K562 (cell line): ENCODE measurements around the gene SAMD14. TPM values are rescaled to one million over a fixed set of nuclear protein-coding genes. Genes with fewer than 3 reads are reported as not detected.

ENCODE experiments used
- ATAC-seq: fragments of 200-7000 bp; cut with Tn5 transposase; 3 replicates; pipeline ENCODE4 v1.9.1; 2020; ENCODE audit warnings: moderate library complexity
- BruUV-seq: library from RNA; stranded (reverse); fragments of 400-500 nt; replicated peaks from 2 replicates; lab custom pipeline; 2021; lab: Mats Ljungman, UMichigan
- CTCF ChIA-PET: fragments of 300-600 bp; formaldehyde crosslinking; extraction: SDS; loops from one replicate; lab custom pipeline; 2021; ENCODE audit warnings: low intra/inter-chr PET ratio; lab: Yijun Ruan, JAX
- POLR2A ChIA-PET: fragments of 300-600, 350-650 bp; sonication (Branson Sonifier 250); formaldehyde crosslinking; extraction: SDS; loops from one replicate; lab custom pipeline; 2021; ENCODE audit warnings: antibody characterized with exemption, inconsistent platforms; lab: Yijun Ruan, JAX
- DNase-seq, 4 experiments: peaks; one replicate each; pipeline versions ENCODE4 v3.0.0 to v3.0.0-alpha.2; 2011 to 2018; ENCODE audit warnings: low spot score in 3 of 4, mixed read lengths in 3 of 4; ENCODE audit errors: extremely low read depth in 1 of 4
- FAIRE-seq: peaks from 2 replicates; lab custom pipeline; 2011; peaks lifted over from hg19 to GRCh38; lab: Jason Lieb, UNC
- H2AFZ ChIP-seq: 2 replicates; pipeline ENCODE4 v1.6.0; 2011; ENCODE audit warnings: low read depth, low read length, control low read depth, inconsistent platforms
- H3K27ac ChIP-seq: fragments of 200-600 bp; 3 replicates; pipeline ENCODE4 v1.8.0; 2011; ENCODE audit warnings: low read depth, mild to moderate bottlenecking, control low read depth, inconsistent platforms, low read length, moderate library complexity, mixed read lengths; ENCODE audit errors: extremely low read depth
- H3K27me3 ChIP-seq, 2 experiments: fragments of 300-600 bp in 1 of 2; 2 replicates in 1 of 2; 3 replicates in 1 of 2; pipeline versions ENCODE4 v1.6.0 to v1.8.0; 2011; ENCODE audit warnings: inconsistent platforms in 2 of 2, low read length in 2 of 2, mild to moderate bottlenecking in 1 of 2, mixed read lengths in 1 of 2, moderate library complexity in 1 of 2; ENCODE audit not compliant: control insufficient read depth in 2 of 2, insufficient read depth in 2 of 2
- H3K36me3 ChIP-seq: fragments of 300-600 bp; 3 replicates; pipeline ENCODE4 v1.8.0; 2011; ENCODE audit warnings: mild to moderate bottlenecking, low read length, inconsistent platforms; ENCODE audit not compliant: control insufficient read depth, insufficient read depth
- H3K4me1 ChIP-seq, 2 experiments: fragments of 200-600 bp in 1 of 2; replicated peaks in 1 of 2; 2 replicates in 1 of 2; 3 replicates in 1 of 2; pipeline versions ENCODE4 v1.5.1 to v1.8.0; 2011; ENCODE audit warnings: inconsistent platforms in 2 of 2, low read length in 2 of 2, mild to moderate bottlenecking in 1 of 2, mixed read lengths in 1 of 2, moderate library complexity in 1 of 2; ENCODE audit not compliant: control insufficient read depth in 2 of 2, insufficient read depth in 2 of 2
- H3K4me2 ChIP-seq: 2 replicates; pipeline ENCODE4 v1.6.1; 2011; ENCODE audit warnings: low read length, control low read depth, inconsistent platforms, mixed read lengths; ENCODE audit not compliant: insufficient read depth
- H3K4me3 ChIP-seq: fragments of 200-600 bp; sonication (generic), shearing (Covaris generic); 2 replicates; pipeline ENCODE4 v1.5.1; 2016; ENCODE audit warnings: control low read depth, inconsistent platforms
- H3K79me2 ChIP-seq: fragments of 200-600 bp; 3 replicates; pipeline ENCODE4 v1.8.0; 2011; ENCODE audit warnings: low read length, inconsistent platforms; ENCODE audit not compliant: control insufficient read depth, insufficient read depth
- H3K9ac ChIP-seq, 2 experiments: 2 replicates each; pipeline versions ENCODE4 v1.6.0 to v1.6.1; 2011; ENCODE audit warnings: low read depth in 2 of 2, low read length in 2 of 2, control low read depth in 1 of 2, inconsistent platforms in 1 of 2, mild to moderate bottlenecking in 1 of 2, mixed read lengths in 1 of 2; ENCODE audit not compliant: insufficient read depth in 1 of 2
- H3K9me1 ChIP-seq: one replicate; pipeline ENCODE4 v1.6.0; 2011; ENCODE audit warnings: inconsistent platforms, mild to moderate bottlenecking, low read length, moderate library complexity; ENCODE audit not compliant: control insufficient read depth, insufficient read depth
- H3K9me3 ChIP-seq: replicated peaks from 2 replicates; pipeline ENCODE4 v1.5.1; 2011; ENCODE audit warnings: low read depth, low read length, inconsistent platforms; ENCODE audit not compliant: control insufficient read depth, insufficient read depth
- H4K20me1 ChIP-seq: replicated peaks from 2 replicates; pipeline ENCODE4 v1.6.1; 2011; ENCODE audit warnings: low read length, inconsistent platforms, mixed read lengths; ENCODE audit not compliant: control insufficient read depth, insufficient read depth
- ATF7 ChIP-seq: fragments of 450-650 bp; IDR thresholded peaks from 2 replicates; pipeline ENCODE4 v1.7.1; 2014; ENCODE audit warnings: mild to moderate bottlenecking, moderate library complexity
- CTCF ChIP-seq, 3 experiments: IDR thresholded peaks in 2 of 3; conservative IDR thresholded peaks in 1 of 3; 2 replicates each; pipeline ENCODE4 v1.5.1; 2011 to 2012; ENCODE audit warnings: low read length in 3 of 3, mild to moderate bottlenecking in 3 of 3, control low read depth in 2 of 3, improper control_type of control experiment in 1 of 3, inconsistent platforms in 1 of 3, low read depth in 1 of 3, mixed read lengths in 1 of 3, moderate library complexity in 1 of 3; ENCODE audit not compliant: insufficient read depth in 2 of 3
- DACH1 ChIP-seq: fragments of 450-650 bp; IDR thresholded peaks from 2 replicates; pipeline ENCODE4 v1.6.1; 2018; ENCODE audit not compliant: partially characterized antibody
- FOXP1 ChIP-seq: sonication (generic); formaldehyde crosslinking; IDR thresholded peaks from 2 replicates; pipeline ENCODE4 v1.8.0; 2022; ENCODE audit warnings: mild to moderate bottlenecking, missing genetic modification reagents
- GABPA ChIP-seq: fragments of 200-800 bp; sonication (Bioruptor generic); conservative IDR thresholded peaks from 2 replicates; pipeline ENCODE4 v1.6.1; 2016; ENCODE audit warnings: low read depth, missing genetic modification characterization, missing compliant biosample characterization
- HMGXB4 ChIP-seq: sonication (generic); formaldehyde crosslinking; IDR thresholded peaks from 2 replicates; pipeline ENCODE4 v1.8.1; 2023; ENCODE audit warnings: mild to moderate bottlenecking, missing genetic modification reagents
- IRF2 ChIP-seq: sonication (generic); formaldehyde crosslinking; IDR thresholded peaks from 2 replicates; pipeline ENCODE4 v1.8.1; 2022; ENCODE audit warnings: mild to moderate bottlenecking, missing genetic modification reagents
- LEF1 ChIP-seq: fragments of 450-650 bp; IDR thresholded peaks from 2 replicates; pipeline ENCODE4 v1.6.1; 2016; ENCODE audit warnings: mild to moderate bottlenecking
- MEF2D ChIP-seq: conservative IDR thresholded peaks from 2 replicates; pipeline ENCODE4 v1.6.1; 2016; ENCODE audit warnings: low read depth, missing genetic modification characterization, missing compliant biosample characterization
- SREBF1 ChIP-seq: fragments of 150-350 bp; IDR thresholded peaks from 2 replicates; pipeline ENCODE4 v1.6.1; 2014; ENCODE audit warnings: antibody characterized with exemption, low read depth, low read length, borderline replicate concordance
- STAG1 ChIP-seq: sonication (generic); formaldehyde crosslinking; IDR thresholded peaks from 2 replicates; pipeline ENCODE4 v1.5.0; 2020; ENCODE audit warnings: missing genetic modification reagents, borderline replicate concordance
- TCF3 ChIP-seq: sonication (generic); formaldehyde crosslinking; IDR thresholded peaks from 2 replicates; pipeline ENCODE4 v1.4.0; 2020; ENCODE audit warnings: mild to moderate bottlenecking, missing genetic modification reagents
- ZNF316 ChIP-seq: fragments of 450-650 bp; IDR thresholded peaks from 2 replicates; pipeline ENCODE4 v1.6.1; 2016
- ZNF431 ChIP-seq: sonication (generic); formaldehyde crosslinking; IDR thresholded peaks from 2 replicates; pipeline ENCODE4 v1.8.0; 2022; ENCODE audit warnings: mild to moderate bottlenecking, missing genetic modification reagents
- ZNF436 ChIP-seq: fragments of 250-450, 450-650 bp; sonication (Bioruptor Pico); formaldehyde crosslinking; IDR thresholded peaks from 2 replicates; pipeline ENCODE4 v1.7.0; 2020; ENCODE audit warnings: mild to moderate bottlenecking
- ZNF561 ChIP-seq: fragments of 450-650 bp; formaldehyde crosslinking; conservative IDR thresholded peaks from 2 replicates; pipeline ENCODE4 v1.4.0; 2020; ENCODE audit warnings: mild to moderate bottlenecking, moderate library complexity
- ZNF707 ChIP-seq: fragments of 250-450 bp; sonication (Bioruptor Pico); conservative IDR thresholded peaks from 2 replicates; pipeline ENCODE4 v1.8.0; 2022; ENCODE audit warnings: inconsistent platforms, mild to moderate bottlenecking, moderate library complexity
- WGBS: fragments of 100-300 bp; shearing (Covaris generic); methylation state at CpG from one replicate; pipeline ENCODE4 v1.1.6; 2016; ENCODE audit warnings: low coverage, mixed read lengths; ENCODE audit not compliant: insufficient coverage; ENCODE audit errors: missing lambda C conversion rate; 5-methylcytosine and 5-hydroxymethylcytosine counted together
- in situ Hi-C: fragments of 300-500 bp; cut with MboI; formaldehyde crosslinking; loops from 4 replicates; pipeline ENCODE4 v1.15.0; 2018; ENCODE audit warnings: inconsistent platforms, mixed read lengths
- intact Hi-C: fragments of 100-400 bp; cut with micrococcal nuclease; formaldehyde crosslinking; loops from 2 replicates; pipeline ENCODE4 v1.14.2; 2022
- polyA plus RNA-seq, 8 experiments: library from polyadenylated mRNA; depleted of rRNA in 4 of 8; stranded (reverse) in 5 of 8; unstranded in 3 of 8; fragments of >200 nt; fragmentation: Nextera tagmentation in 2 of 8; fragmentation: Illumina TruSeq in 1 of 8; extraction: Ambion mirVana in 2 of 8; extraction: Trizol in 1 of 8; gene quantifications; 2 replicates each; pipeline versions ENCODE4 v1.2.1 to v1.2.3, GENCODE V29; 2011 to 2014; ENCODE audit warnings: inconsistent platforms in 1 of 8, missing spikeins in 1 of 8
- total RNA-seq, 7 experiments: library from RNA; depleted of rRNA in 6 of 7; stranded (reverse); fragments of >200 nt in 6 of 7; fragmentation: Illumina TruSeq in 2 of 7; extraction: Trizol in 2 of 7; gene quantifications; 2 replicates each; pipeline versions ENCODE4 v1.2.1 to v1.2.3, GENCODE V29; 2011 to 2021; ENCODE audit warnings: low replicate concordance in 1 of 7
- TF ChIP-seq, protein P1 (sequence below): fragments of 250-450 bp; sonication (Bioruptor Pico); IDR thresholded peaks from 2 replicates; pipeline ENCODE4 v1.8.0; 2021; ENCODE audit warnings: borderline replicate concordance, mild to moderate bottlenecking, moderate library complexity; ENCODE audit not compliant: poor library complexity, severe bottlenecking
- TF ChIP-seq, protein P2 (sequence below): fragments of 250-450 bp; sonication (Bioruptor Pico); IDR thresholded peaks from 2 replicates; pipeline ENCODE4 v1.4.0; 2020; ENCODE audit warnings: mild to moderate bottlenecking

Gene SAMD14
- total and polyA plus RNA-seq, 9 of the 15 experiments (the other 6 are each of a cell fraction or from before 2014, with no cell fraction given): 0.04 to 0.07 TPM; not detected in 7

DNA sequence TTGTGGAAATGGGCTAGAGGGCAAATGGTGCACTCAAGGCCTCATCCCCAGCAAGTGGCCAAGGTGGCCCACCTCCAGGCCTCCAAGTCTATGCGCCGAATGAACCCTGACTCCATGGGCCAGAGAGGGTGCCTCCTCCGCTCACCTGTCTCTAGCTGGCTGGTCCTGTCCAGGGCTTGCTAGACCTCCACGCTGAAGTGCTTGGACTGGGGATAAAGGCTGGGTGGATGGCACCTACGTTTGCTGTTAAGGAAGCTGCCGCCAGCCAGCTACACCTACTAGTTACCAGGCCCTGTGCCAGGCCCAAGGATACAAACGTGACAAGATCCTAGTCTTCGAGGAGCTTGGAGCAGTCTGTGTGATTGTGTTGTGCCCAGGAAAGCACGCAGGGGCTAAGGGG, 35.1 kb upstream of the SAMD14 start:
- Histone ChIP-seq H3K9ac (no peak overlapping the region), H3K9me3 (no peaks in the 10 kb centered on the region)
- in situ Hi-C loops: no loop called here
- TF ChIP-seq IRF2 (CRISPR knock-in tag) (no peak), ZNF436 (CRISPR knock-in tag) (no peak), HMGXB4 (CRISPR knock-in tag) (no peak), ATF7 (no peak), ZNF707 (CRISPR knock-in tag) (no peak), ZNF431 (CRISPR knock-in tag) (no peak), FOXP1 (CRISPR knock-in tag) (no peak), CTCF (IDR thresholded peaks at IDR 0.05 in 2 of 3, conservative IDR thresholded peaks at IDR 0.05 in 1 of 3; ENCODE audit: insufficient read depth in 2 of 3, low read depth in 1 of 3, low read length in 3 of 3) (no peak), ZNF316 (no peak), ZNF561 (no peak), MEF2D (tag) (no peak), STAG1 (no peak), TCF3 (no peak), DACH1 (no peak), SREBF1 (no peak), GABPA (no peak), LEF1 (no peak)
- TF ChIP-seq, protein P1, sequence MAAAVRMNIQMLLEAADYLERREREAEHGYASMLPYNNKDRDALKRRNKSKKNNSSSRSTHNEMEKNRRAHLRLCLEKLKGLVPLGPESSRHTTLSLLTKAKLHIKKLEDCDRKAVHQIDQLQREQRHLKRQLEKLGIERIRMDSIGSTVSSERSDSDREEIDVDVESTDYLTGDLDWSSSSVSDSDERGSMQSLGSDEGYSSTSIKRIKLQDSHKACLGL (CRISPR knock-in tag): no peak
- TF ChIP-seq, protein P2, sequence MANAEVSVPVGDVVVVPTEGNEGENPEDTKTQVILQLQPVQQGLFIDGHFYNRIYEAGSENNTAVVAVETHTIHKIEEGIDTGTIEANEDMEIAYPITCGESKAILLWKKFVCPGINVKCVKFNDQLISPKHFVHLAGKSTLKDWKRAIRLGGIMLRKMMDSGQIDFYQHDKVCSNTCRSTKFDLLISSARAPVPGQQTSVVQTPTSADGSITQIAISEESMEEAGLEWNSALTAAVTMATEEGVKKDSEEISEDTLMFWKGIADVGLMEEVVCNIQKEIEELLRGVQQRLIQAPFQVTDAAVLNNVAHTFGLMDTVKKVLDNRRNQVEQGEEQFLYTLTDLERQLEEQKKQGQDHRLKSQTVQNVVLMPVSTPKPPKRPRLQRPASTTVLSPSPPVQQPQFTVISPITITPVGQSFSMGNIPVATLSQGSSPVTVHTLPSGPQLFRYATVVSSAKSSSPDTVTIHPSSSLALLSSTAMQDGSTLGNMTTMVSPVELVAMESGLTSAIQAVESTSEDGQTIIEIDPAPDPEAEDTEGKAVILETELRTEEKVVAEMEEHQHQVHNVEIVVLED (CRISPR knock-in tag): no peak
- TF ChIP-seq, all 486 proteins: peak for 0
- no peaks in the 10 kb centered on the region for H3K79me2 ChIP-seq
- CTCF ChIA-PET: no interaction called here
- FAIRE-seq (no peak), DNase-seq (no peak), ATAC-seq (no peak)
- peaks cover 10 to 32% of the 10 kb centered on the region in 2 experiments; a peak in 3 of 5 replicates for H3K4me1 ChIP-seq
- no peaks in the 10 kb centered on the region for H3K36me3 ChIP-seq
- intact Hi-C loops: no loop called here
- H3K27ac ChIP-seq: no peak overlapping the region
- no peak overlapping the region for H2AFZ ChIP-seq
- WGBS: 41% methylated on average over 9 of the region's 9 CpGs
- peaks cover 0 to 9% of the 10 kb centered on the region in 2 experiments; a peak in 1 of 5 replicates for H3K27me3 ChIP-seq
- POLR2A ChIA-PET: interaction anchor here (0.6 to 1.5 kb wide), 3 partner anchors 11 to 588 kb away, joined by 3 read pairs; no protein-coding TSS in a partner anchor
- H3K4me3 ChIP-seq: no peak overlapping the region
- H3K4me2 ChIP-seq: no peak overlapping the region
- H4K20me1 ChIP-seq: peaks cover 2% of the 10 kb centered on the region; the same call in 1 of the 2 replicates
- no TSS peak for BruUV-seq
- H3K9me1 ChIP-seq: no peaks in the 10 kb centered on the region
